Measurements from ENCODE around the gene MEG3.

DNA sequence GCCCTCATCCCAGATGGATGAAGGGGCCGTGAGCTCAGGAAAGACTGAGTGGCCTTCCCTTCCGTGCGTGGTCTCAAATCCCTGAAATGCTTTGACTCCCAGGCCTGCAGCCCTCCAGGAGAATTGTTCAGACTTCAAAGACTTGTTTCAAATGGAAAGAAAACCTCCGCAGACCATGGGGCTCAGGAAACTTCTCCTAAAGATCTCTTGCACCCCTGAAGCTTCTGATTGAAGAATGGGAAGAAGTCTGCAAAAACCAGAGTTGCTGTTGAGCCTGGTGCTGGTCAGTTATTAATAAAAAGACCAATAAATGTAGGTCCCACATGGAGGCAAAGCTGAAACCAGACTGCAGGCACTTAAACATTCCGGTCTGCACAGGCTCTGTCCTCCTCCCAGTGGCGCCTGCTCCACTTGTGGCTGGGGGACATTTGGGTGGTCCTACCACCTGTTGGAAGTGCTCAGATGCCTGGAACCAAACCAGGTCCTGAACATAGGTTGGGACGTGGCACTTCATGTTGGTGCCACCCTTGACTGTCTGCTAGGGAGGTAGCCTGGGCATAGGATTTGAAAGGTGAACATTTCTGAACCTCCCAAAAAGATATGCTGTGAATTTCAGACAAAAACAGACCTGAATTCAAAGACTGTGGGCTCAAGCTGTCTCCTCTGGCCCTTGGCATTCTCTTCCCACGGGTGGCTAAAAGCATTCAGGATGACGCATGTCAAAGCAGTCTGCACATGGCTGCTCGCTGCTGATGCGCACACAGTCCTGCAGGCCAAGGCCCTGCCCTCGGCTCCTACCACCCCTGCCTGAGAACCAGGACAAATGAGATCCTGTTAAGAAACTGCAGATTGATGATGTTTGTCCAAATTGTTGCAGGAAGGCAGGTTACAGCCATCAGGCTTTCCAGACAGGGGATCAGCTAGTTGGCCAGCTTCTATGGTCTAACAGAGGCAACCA is 36.2 kb upstream of the MEG3 start:
- TF ChIP-seq CTCF (IDR thresholded peaks at IDR 0.05 in 2 of 3, conservative IDR thresholded peaks at IDR 0.05 in 1 of 3; ENCODE audit: insufficient read depth in 2 of 3, low read depth in 1 of 3, low read length in 3 of 3) (no peak), HDAC2 (IDR thresholded peaks at IDR 0.05) (no peak), KLF10 (CRISPR knock-in tag; IDR thresholded peaks at IDR 0.05) (no peak), SOX6 (IDR thresholded peaks at IDR 0.05) (no peak), HDAC1 (IDR thresholded peaks at IDR 0.05) (no peak), E2F3 (CRISPR knock-in tag; IDR thresholded peaks at IDR 0.05) (no peak), SRF (CRISPR knock-in tag; IDR thresholded peaks at IDR 0.05) (no peak), HNRNPH1 (optimal IDR thresholded peaks at IDR 0.05; ENCODE audit: low read depth, low read length) (no peak), CTBP1 (IDR thresholded peaks at IDR 0.05; ENCODE audit: borderline replicate concordance) (no peak)
- TF ChIP-seq, protein P1, sequence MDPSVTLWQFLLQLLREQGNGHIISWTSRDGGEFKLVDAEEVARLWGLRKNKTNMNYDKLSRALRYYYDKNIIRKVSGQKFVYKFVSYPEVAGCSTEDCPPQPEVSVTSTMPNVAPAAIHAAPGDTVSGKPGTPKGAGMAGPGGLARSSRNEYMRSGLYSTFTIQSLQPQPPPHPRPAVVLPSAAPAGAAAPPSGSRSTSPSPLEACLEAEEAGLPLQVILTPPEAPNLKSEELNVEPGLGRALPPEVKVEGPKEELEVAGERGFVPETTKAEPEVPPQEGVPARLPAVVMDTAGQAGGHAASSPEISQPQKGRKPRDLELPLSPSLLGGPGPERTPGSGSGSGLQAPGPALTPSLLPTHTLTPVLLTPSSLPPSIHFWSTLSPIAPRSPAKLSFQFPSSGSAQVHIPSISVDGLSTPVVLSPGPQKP (CRISPR knock-in tag; IDR thresholded peaks at IDR 0.05): no peak
- TF ChIP-seq, protein P2, sequence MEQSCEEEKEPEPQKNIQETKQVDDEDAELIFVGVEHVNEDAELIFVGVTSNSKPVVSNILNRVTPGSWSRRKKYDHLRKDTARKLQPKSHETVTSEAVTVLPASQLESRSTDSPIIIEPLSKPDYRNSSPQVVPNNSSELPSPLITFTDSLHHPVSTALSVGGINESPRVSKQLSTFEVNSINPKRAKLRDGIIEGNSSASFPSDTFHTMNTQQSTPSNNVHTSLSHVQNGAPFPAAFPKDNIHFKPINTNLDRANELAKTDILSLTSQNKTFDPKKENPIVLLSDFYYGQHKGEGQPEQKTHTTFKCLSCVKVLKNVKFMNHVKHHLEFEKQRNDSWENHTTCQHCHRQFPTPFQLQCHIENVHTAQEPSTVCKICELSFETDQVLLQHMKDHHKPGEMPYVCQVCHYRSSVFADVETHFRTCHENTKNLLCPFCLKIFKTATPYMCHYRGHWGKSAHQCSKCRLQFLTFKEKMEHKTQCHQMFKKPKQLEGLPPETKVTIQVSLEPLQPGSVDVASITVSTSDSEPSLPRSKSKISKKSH (CRISPR knock-in tag; IDR thresholded peaks at IDR 0.05): no peak
- TF ChIP-seq, protein P3, sequence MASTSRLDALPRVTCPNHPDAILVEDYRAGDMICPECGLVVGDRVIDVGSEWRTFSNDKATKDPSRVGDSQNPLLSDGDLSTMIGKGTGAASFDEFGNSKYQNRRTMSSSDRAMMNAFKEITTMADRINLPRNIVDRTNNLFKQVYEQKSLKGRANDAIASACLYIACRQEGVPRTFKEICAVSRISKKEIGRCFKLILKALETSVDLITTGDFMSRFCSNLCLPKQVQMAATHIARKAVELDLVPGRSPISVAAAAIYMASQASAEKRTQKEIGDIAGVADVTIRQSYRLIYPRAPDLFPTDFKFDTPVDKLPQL (IDR thresholded peaks at IDR 0.05; ENCODE audit: extremely low read depth, insufficient read length): no peak

All from K562 (cell line).